ENCODE data around the gene FRYL.

Gene FRYL

GRCh38 chr4:48554606-48555005 lies 225.5 kb downstream of the FRYL start:
- TF ChIP-seq YY1 (IDR thresholded peaks at IDR 0.05; ENCODE audit: low read depth) = no peak
- no peak for TF ChIP-seq EGR1 (IDR thresholded peaks at IDR 0.05)
- no peak for TF ChIP-seq MAX (IDR thresholded peaks at IDR 0.05)
- no peak for TF ChIP-seq NFIC (IDR thresholded peaks at IDR 0.05)

GRCh38 chr4:48553720-48554119 lies 226.4 kb downstream of the FRYL start:
- TF ChIP-seq NFIC (IDR thresholded peaks at IDR 0.05) = no peak
- TF ChIP-seq USF1 (IDR thresholded peaks at IDR 0.05) = no peak
- no peak for TF ChIP-seq YY1 (IDR thresholded peaks at IDR 0.05; ENCODE audit: low read depth)
- TF ChIP-seq EP300 (IDR thresholded peaks at IDR 0.05; ENCODE audit: borderline replicate concordance) = no peak
- TF ChIP-seq TAF1 (IDR thresholded peaks at IDR 0.05; ENCODE audit: low read depth) = no peak
- no peak for TF ChIP-seq RAD21 (IDR thresholded peaks at IDR 0.05; ENCODE audit: low read depth)
- TF ChIP-seq MAX (IDR thresholded peaks at IDR 0.05) = no peak
- no peak for TF ChIP-seq EGR1 (IDR thresholded peaks at IDR 0.05)
- no peak for TF ChIP-seq ZBTB7A (IDR thresholded peaks at IDR 0.05; ENCODE audit: low read depth)
- no peak for TF ChIP-seq TCF12 (IDR thresholded peaks at IDR 0.05; ENCODE audit: low read depth)
- no peak for TF ChIP-seq CREB1 (IDR thresholded peaks at IDR 0.05; ENCODE audit: low read depth)
- no peak for TF ChIP-seq CEBPB (IDR thresholded peaks at IDR 0.05)
- no peak for TF ChIP-seq REST (IDR thresholded peaks at IDR 0.05; ENCODE audit: low read depth)
- no peak for TF ChIP-seq TEAD4 (IDR thresholded peaks at IDR 0.05)
- no peak for TF ChIP-seq FOXM1 (IDR thresholded peaks at IDR 0.05; ENCODE audit: borderline replicate concordance, low read depth)

- TF ChIP-seq FOXM1 (IDR thresholded peaks at IDR 0.05; ENCODE audit: borderline replicate concordance, low read depth) (no peak), RAD21 (IDR thresholded peaks at IDR 0.05; ENCODE audit: low read depth) (peak; percentile 64)
Observed at GRCh38 chr4:48546336-48546735, 233.7 kb downstream of the FRYL start.

GRCh38 chr4:48543796-48544195 lies 236.3 kb downstream of the FRYL start:
- TF ChIP-seq NFIC (IDR thresholded peaks at IDR 0.05) (no peak), USF1 (IDR thresholded peaks at IDR 0.05) (no peak), REST (IDR thresholded peaks at IDR 0.05; ENCODE audit: low read depth) (no peak), TAF1 (IDR thresholded peaks at IDR 0.05; ENCODE audit: low read depth) (no peak), CEBPB (IDR thresholded peaks at IDR 0.05) (no peak), RAD21 (IDR thresholded peaks at IDR 0.05; ENCODE audit: low read depth) (no peak), TCF12 (IDR thresholded peaks at IDR 0.05; ENCODE audit: low read depth) (no peak)

- no peak for TF ChIP-seq RAD21 (IDR thresholded peaks at IDR 0.05; ENCODE audit: low read depth)
- TF ChIP-seq CEBPB (IDR thresholded peaks at IDR 0.05) = no peak
- TF ChIP-seq EP300 (IDR thresholded peaks at IDR 0.05; ENCODE audit: borderline replicate concordance) = no peak
- TF ChIP-seq TAF1 (IDR thresholded peaks at IDR 0.05; ENCODE audit: low read depth) = no peak
- TF ChIP-seq CREB1 (IDR thresholded peaks at IDR 0.05; ENCODE audit: low read depth) = no peak
- TF ChIP-seq USF1 (IDR thresholded peaks at IDR 0.05) = no peak
- no peak for TF ChIP-seq EGR1 (IDR thresholded peaks at IDR 0.05)
- no peak for TF ChIP-seq TEAD4 (IDR thresholded peaks at IDR 0.05)
- TF ChIP-seq FOXM1 (IDR thresholded peaks at IDR 0.05; ENCODE audit: borderline replicate concordance, low read depth) = no peak
- TF ChIP-seq ZBTB7A (IDR thresholded peaks at IDR 0.05; ENCODE audit: low read depth) = no peak
- TF ChIP-seq MAX (IDR thresholded peaks at IDR 0.05) = no peak
- no peak for TF ChIP-seq YY1 (IDR thresholded peaks at IDR 0.05; ENCODE audit: low read depth)
- TF ChIP-seq TCF12 (IDR thresholded peaks at IDR 0.05; ENCODE audit: low read depth) = no peak
- TF ChIP-seq NFIC (IDR thresholded peaks at IDR 0.05) = no peak
- no peak for TF ChIP-seq REST (IDR thresholded peaks at IDR 0.05; ENCODE audit: low read depth)
Observed at GRCh38 chr4:48542888-48543287, 237.2 kb downstream of the FRYL start.
